Measurements from ENCODE around the gene DLGAP1.
A peak's percentile ranks its signal among the peaks of the same experiment; 100 is the strongest.

Gene DLGAP1

GRCh38 chr18:4119813-4120212, 335.3 kb downstream of the DLGAP1 start:
- no peak overlapping the region for H3K4me3 ChIP-seq (ENCODE audit: low read depth, low read length)
- no peak for DNase-seq (ENCODE audit: low read depth)

GRCh38 chr18:4119127-4119648, 335.9 kb downstream of the DLGAP1 start:
- no peak for DNase-seq (ENCODE audit: low read depth)
- no peak overlapping the region for H3K4me3 ChIP-seq (ENCODE audit: low read depth, low read length)

- H3K4me3 ChIP-seq (ENCODE audit: low read depth, low read length): no peak overlapping the region
- DNase-seq (ENCODE audit: low read depth): no peak
Observed at GRCh38 chr18:4108016-4108415, 347.1 kb downstream of the DLGAP1 start.

GRCh38 chr18:4107049-4107467, 348.0 kb downstream of the DLGAP1 start:
- H3K4me3 ChIP-seq (ENCODE audit: low read depth, low read length): peak overlapping the region; percentile 28
- no peak for DNase-seq (ENCODE audit: low read depth)

GRCh38 chr18:4106407-4107033, 348.6 kb downstream of the DLGAP1 start:
- H3K4me3 ChIP-seq (ENCODE audit: low read depth, low read length): peak overlapping the region; percentile 28
- peak; percentile 23 for DNase-seq (ENCODE audit: low read depth)

GRCh38 chr18:4102901-4103300, 352.2 kb downstream of the DLGAP1 start:
- no peak overlapping the region for H3K4me3 ChIP-seq (ENCODE audit: low read depth, low read length)
- peak; percentile 17 for DNase-seq (ENCODE audit: low read depth)

GRCh38 chr18:4101009-4101408, 354.1 kb downstream of the DLGAP1 start:
- no peak for DNase-seq (ENCODE audit: low read depth)

GRCh38 chr18:4096486-4096885, 358.6 kb downstream of the DLGAP1 start:
- H3K4me3 ChIP-seq (ENCODE audit: low read depth, low read length): no peak overlapping the region
- peak; percentile 92 for DNase-seq (ENCODE audit: low read depth)

More at GRCh38 chr18:4101009-4101408, 354.1 kb downstream of the DLGAP1 start:
- H3K4me3 ChIP-seq (ENCODE audit: low read depth, low read length): no peak overlapping the region

GRCh38 chr18:4093676-4094075, 361.4 kb downstream of the DLGAP1 start:
- no peak overlapping the region for H3K4me3 ChIP-seq (ENCODE audit: low read depth, low read length)
- no peak for DNase-seq (ENCODE audit: low read depth)

GRCh38 chr18:4084382-4084900, 370.7 kb downstream of the DLGAP1 start:
- H3K4me3 ChIP-seq (ENCODE audit: low read depth, low read length): no peak overlapping the region
- DNase-seq (ENCODE audit: low read depth): no peak

- H3K4me3 ChIP-seq (ENCODE audit: low read depth, low read length): no peak overlapping the region
- DNase-seq (ENCODE audit: low read depth): no peak
Observed at GRCh38 chr18:4078246-4078645, 376.9 kb downstream of the DLGAP1 start.

GRCh38 chr18:4077721-4078120, 377.4 kb downstream of the DLGAP1 start:
- no peak overlapping the region for H3K4me3 ChIP-seq (ENCODE audit: low read depth, low read length)
- DNase-seq (ENCODE audit: low read depth): no peak

GRCh38 chr18:4077204-4077603, 377.9 kb downstream of the DLGAP1 start:
- H3K4me3 ChIP-seq (ENCODE audit: low read depth, low read length): no peak overlapping the region
- DNase-seq (ENCODE audit: low read depth): no peak

- H3K4me3 ChIP-seq (ENCODE audit: low read depth, low read length): no peak overlapping the region
- DNase-seq (ENCODE audit: low read depth): no peak
Observed at GRCh38 chr18:4074647-4075046, 380.5 kb downstream of the DLGAP1 start.

GRCh38 chr18:4069183-4069582, 385.9 kb downstream of the DLGAP1 start:
- DNase-seq (ENCODE audit: low read depth): no peak
- no peak overlapping the region for H3K4me3 ChIP-seq (ENCODE audit: low read depth, low read length)

GRCh38 chr18:4068552-4069158, 386.5 kb downstream of the DLGAP1 start:
- peak; percentile 10 for DNase-seq (ENCODE audit: low read depth)

GRCh38 chr18:4063545-4063944, 391.6 kb downstream of the DLGAP1 start:
- H3K4me3 ChIP-seq (ENCODE audit: low read depth, low read length): no peak overlapping the region
- no peak for DNase-seq (ENCODE audit: low read depth)

More at GRCh38 chr18:4068552-4069158, 386.5 kb downstream of the DLGAP1 start:
- no peak overlapping the region for H3K4me3 ChIP-seq (ENCODE audit: low read depth, low read length)

- H3K4me3 ChIP-seq (ENCODE audit: low read depth, low read length): no peak overlapping the region
- no peak for DNase-seq (ENCODE audit: low read depth)
Observed at GRCh38 chr18:4060427-4061281, 394.5 kb downstream of the DLGAP1 start.

GRCh38 chr18:4058179-4058578, 396.9 kb downstream of the DLGAP1 start:
- no peak for DNase-seq (ENCODE audit: low read depth)
- H3K4me3 ChIP-seq (ENCODE audit: low read depth, low read length): no peak overlapping the region
